ENCODE data around the gene PDE1C.
A peak's percentile ranks its signal among the peaks of the same experiment; 100 is the strongest.

PDE1C gene

DNA sequence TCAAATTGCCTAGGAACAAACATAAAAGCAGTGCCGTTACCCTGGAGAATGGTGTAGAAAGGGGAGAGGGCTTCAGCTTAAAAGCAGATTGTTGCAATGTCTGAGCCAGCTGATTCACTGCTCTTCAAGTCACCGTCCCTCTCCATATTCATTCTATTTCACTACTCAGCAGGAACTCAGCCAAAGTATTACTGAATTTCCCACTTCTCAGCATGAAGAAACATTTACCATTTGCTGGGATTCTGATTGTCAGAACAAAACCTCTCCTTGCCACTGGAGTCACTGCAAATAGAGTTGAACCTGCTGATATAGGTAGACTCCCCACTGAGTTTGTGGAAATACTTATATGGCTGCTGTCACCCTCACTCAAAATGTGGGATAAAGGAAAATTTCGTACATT lies 311.5 kb downstream of the PDE1C start:
- DNase-seq = no peak

DNA sequence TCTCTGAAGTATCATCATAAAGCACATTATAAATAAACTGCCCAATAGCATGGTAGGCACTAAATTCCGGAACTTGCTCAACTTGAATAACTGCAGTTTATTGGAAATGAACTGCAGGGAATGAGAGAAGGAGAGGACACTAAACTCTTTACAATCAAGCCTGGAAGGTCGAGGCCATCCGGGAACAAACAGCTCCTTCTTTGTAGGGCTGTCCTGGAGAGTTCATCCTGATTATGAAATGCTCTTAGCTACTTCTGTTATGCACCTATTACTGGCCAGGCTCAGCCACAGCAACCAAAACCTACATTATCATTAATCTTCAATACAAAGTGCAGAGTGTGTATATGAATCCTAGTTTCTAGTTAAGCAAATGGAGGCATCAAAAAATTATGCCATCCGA lies 318.5 kb downstream of the PDE1C start:
- DNase-seq = no peak

DNA sequence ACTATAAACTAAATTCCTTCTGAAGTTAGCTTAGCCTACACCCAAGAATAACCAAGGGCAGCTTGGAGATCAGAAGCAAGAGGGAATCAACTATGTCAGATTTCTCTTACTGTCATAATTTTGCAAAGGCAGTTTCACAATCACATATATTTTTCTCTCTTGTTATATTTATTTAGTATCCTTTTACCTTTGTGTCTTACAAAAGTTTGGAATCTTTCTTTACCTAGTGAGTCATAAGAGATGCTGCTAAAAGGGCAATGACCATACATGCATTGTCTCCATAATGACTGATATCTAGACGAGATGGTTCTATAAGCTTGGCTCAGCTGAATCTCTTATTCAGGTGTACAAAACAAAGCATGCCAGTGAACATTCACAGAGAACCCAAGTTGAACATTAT lies 322.1 kb downstream of the PDE1C start:
- no peak for DNase-seq

DNA sequence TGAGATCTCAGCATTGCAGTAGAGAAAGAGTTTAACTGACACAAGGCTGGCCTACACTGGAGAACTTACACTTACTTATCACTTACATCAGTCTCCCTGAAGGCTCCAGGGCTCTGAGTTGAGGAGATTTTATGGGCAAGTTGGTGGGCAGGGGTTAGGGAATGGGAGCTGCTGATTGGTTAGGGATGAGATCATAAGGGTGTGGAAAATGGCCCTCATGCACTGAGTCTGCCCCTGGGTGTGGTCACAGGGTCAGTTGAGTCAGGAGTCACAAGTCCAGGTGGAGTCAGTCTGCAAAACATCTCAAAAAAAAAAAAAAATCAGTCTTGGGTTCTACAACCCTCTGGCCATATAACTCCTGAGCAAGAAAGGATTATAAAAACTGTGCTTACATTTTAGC lies 322.7 kb downstream of the PDE1C start:
- DNase-seq = no peak

DNA sequence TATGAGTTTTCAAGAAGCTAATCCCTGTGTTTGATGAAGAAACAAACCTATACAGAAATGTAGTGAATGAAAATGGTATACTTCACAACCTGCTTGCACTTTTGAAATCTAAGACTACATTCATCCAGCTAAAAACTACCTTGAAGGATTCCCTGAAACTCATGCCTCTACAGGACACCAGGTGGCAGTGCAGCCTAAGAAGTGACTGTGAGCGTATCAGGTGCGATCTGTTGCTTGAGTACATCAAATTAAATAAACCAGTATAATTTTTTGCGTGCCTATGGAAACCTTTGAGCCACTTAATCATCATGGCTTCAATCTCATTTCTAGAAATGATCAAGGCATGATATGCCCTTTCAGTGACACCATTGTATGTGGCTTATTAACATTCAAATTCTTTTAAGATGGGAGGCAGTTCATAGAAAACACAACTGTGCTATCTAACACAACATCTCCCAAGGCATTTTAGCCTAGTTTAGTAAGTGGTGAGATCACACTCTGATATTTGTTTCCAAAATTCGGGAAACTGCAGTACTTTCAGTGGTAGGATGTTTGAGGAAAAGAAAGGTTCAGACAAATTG lies 325.8 kb downstream of the PDE1C start:
- peak; percentile 16 for DNase-seq

DNA sequence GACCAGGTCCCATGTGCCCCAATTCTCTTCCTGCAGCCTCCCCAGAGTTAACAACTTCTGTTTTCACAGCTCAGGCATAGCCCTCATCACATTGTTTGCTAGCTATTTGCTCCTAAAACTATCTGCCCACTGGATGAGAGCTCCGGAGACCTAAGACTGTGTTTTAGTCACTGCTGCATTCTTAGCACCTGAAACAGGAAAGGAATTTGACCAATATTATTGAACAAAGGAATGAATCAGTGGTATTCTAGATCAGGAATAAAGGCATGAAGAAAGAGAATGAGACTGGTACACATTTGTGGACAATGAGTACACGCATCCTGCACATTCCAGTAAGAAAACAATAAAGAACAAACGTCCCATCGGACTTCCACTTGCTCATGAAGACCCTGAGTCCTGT lies 328.4 kb downstream of the PDE1C start:
- DNase-seq = no peak

DNA sequence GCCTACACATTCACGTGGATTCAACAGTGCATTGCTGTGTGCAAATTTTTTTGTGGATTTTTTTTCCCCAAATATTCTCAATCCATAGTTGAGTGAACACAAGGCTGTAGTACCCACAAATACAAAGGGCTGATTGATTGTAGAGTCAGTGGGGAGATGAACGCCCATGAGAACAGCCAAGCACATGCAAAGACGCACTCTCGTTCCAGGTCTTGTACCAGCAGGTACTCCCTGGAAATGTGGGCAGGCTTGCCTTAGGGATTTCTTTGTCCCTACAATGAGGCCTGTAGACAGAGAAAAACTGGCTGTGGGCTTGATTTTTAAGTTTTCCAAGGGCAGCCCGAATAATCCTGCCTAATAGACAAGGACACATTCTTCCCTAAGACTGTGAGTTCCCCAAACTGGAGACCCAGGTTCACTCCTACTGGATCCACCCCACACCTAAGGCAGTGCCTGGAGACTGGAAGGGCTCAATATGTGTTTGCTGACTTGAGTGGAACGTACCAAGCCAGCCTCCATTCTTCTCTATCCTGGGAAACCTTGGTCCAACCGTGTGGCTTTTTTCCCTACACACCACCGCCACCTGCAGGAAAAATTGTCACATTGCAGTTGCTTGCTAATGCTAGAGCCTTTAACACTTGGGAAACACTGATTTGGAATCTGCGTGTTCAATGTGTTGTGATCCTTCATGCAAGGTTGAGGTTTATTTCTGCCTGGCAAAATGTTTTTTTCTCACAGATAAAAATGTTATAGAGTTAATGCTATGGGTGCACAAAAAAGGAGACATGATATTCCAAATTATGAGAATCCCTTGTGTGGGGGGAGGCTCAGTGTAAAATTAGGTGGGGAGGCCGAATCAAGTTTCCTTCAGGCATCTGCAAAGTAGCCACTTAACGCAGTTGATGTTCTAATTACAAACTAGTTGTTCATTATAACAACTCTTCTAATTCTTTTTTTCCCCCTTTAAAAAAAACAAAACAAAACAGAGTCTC lies 333.9 kb downstream of the PDE1C start:
- peak; percentile 3 for DNase-seq

DNA sequence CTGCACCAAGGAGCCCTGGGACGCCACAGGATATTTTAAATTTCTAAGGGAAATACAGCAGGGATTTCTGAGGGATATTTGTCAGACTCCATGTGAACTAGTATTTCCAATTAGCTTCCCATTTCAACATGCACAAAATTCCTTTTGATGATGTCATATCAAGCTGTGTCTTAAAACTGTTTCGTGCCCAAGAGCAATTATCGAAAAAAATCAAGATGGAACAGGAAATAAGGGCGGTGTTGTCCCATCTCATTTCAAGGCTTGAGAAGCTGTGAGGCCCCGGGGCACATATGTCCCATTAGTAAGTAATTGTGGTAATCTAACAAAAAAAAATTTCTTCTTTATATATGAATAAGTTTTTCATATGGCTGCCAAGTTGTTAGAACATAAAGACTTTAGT lies 335.8 kb downstream of the PDE1C start:
- DNase-seq = no peak

DNA sequence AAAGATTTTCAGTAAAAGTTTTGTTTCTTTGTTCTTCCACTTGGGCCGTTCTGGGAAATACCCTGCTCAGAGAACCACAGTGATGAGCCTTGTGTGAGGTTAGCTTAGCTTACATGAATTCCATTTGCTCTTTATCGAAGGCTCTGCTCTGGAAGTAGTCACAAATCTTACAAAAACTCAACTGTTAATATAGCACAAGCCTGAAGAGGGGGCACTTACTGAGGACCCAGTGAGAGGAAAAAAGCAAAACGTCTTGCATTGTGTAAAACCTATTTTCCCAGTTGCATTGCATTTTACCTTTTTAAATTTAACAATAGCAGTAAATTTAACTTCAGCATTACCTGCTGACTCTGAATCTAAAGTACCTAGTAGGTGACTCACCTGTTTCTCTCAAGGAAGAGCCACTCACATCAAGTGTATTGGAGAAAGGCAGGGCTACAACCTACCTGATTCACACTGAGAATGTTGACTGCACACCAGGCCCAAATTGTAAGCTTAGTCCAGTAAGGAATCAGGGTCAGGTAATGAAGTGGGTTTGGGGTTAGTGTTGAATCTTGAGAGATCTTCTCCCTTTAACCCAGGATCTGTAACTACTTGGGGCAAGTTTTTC lies 340.9 kb downstream of the PDE1C start:
- no peak for DNase-seq

DNA sequence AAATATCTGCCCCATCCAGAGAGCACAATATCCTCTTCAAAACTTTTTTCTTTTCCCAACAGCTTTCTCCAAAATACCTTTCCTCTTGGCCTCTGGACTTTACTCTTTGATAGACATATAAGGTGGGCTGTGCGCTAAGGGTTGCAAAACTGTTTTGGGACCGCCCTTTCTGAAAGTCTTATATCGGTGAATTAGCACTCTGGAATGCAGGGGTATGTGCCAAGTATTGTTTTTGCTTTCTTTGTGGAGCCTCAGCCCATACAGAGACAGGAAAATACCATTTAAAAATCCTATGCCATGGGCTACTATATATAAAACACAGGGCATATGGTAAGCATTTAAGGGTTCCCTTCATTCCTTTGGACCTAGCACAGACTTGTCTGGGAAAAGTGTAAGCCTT lies 345.5 kb downstream of the PDE1C start:
- no peak for DNase-seq

DNA sequence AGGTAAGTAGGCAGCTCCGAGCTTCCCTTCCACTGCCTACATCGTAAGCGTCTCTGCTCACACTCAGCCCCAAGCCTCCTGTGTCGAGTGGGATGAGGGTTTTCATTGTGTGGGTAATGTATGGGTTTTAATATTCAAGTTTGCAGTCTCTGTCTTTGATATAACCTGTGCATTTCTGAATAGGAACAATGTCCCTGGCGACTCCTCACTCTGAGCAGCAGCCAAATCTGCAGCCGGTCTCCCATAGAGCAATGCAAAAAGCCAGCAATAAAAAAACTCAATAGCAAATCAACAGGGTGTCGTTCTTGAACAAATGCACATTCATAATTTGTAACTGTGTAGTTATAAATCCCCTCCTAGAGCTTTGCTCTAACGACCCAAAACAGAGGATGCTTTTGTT lies 349.8 kb downstream of the PDE1C start:
- DNase-seq = no peak

DNA sequence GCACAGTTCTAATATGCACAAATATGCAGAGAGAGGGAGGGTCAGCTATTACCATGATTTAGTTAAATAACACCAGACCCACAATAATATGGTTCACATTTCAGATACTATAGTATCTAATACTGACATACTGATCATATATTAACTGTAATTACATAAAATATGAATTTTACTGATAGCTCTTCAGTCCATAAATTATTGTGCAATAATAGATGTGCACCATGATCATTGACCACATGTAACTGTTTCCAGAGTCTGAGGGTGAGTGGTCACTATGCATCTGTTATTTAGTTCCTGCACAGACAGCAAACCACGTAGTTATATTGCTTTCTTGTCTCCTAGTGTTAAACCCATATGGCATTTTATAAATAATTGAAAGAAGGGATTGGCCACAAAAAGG lies 353.9 kb downstream of the PDE1C start:
- no peak for DNase-seq

DNA sequence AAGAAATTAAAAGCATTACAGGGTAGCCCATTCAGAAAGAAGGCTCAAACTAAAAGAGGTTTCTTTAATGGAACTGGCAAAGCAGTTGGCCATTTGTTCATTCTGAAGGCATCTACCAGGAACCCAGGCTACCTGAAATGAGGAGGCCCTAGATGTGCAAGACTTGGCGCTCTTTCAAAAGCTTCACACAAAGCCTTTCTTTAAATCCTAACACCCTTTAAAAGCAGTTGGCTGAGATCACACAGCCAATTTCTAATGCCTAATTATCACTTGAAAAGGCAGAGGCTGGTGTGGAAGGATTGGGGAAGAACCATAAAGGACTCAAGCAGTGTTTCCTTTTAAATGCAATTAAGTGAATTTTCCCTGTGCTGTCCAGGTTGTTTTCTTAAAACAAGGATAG lies 360.0 kb downstream of the PDE1C start:
- DNase-seq = no peak

DNA sequence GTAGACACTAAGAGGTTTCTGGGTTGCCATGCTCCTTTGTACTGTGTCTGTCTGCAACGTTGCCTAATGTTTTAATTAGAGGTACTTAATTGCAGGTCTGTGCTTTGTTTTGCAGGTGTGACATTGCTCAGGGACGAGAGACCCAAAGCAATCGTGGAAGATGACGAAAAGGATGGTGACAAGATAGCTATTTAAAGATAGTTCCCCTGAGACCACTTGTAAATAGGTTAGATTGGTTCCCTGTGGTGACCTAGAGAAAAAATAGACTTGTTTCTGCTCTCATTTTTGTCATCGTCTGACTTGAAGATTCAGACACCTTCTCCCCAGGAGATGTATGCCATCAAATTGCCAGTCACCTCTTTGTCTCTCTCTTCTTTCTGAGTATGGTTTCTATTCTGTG lies 363.1 kb downstream of the PDE1C start:
- no peak for DNase-seq

DNA sequence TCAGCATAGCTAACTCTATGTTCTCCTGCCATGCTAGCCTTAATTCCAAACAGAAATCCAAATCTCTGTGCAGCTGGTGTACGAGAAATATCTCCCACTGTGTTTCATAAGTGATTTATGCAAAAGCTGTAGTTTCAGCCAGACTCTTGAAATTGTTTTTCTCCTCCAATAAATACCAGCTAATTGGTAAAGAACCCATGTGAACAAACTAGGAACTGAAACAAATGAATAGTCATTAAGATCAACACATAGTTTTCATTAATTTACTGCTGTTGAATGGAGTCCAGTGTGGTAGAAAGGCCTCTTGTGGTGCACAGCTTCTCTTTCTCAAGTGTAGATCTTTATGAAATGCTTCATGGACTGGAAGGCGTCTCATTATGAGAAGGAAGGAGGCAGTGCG lies 364.8 kb downstream of the PDE1C start:
- no peak for DNase-seq

DNA sequence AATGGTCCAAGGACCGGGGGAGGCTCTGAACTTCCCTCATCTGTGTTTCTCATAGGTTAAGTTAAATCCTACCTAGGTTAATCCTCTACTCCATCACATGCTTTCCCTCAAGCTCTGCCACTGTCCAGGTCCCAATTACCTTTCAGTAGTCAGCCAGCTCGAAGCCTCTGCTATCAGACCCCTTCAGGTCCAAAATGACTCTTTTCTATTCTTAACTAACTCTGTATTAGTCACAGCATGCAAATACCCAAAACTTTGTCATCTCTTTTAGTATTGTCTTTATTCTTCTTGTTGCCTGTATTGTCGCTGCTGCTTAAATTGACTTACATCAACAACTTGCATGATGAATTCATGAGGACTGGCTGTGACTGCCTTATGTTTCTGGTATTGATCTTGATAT lies 367.9 kb downstream of the PDE1C start:
- DNase-seq = no peak
